Sigmoid colon (tissue), 7 donors: ENCODE measurements around the gene ITGA11. TPM values are rescaled to one million over a fixed set of nuclear protein-coding genes. Genes with fewer than 3 reads are reported as not detected.

Experiments used
- DNase-seq: peaks from one replicate; pipeline ENCODE4 v3.0.0-alpha.2; 2019
- H3K27ac ChIP-seq, 4 donors: fragments of 200-600 bp; sonication (generic); one replicate each; pipeline ENCODE4 v1.5.1; 2016 to 2019; ENCODE audit warnings: mild to moderate bottlenecking in 1 of 4
- H3K27me3 ChIP-seq, 3 donors: fragments of 200-600 bp; sonication (generic); one replicate each; pipeline ENCODE4 v1.5.1; 2019; ENCODE audit warnings: mild to moderate bottlenecking in 1 of 3
- H3K36me3 ChIP-seq, 4 donors: fragments of 200-600 bp; sonication (generic); one replicate each; pipeline ENCODE4 v1.5.1; 2016 to 2019
- H3K4me1 ChIP-seq, 4 donors: fragments of 200-600 bp; sonication (generic); one replicate each; pipeline ENCODE4 v1.5.1; 2017 to 2019
- H3K4me3 ChIP-seq, 4 donors: fragments of 200-600 bp; sonication (generic); one replicate each; pipeline ENCODE4 v1.5.1; 2017 to 2019; ENCODE audit warnings: mild to moderate bottlenecking in 2 of 4, moderate library complexity in 1 of 4
- H3K9me3 ChIP-seq, 4 donors: fragments of 200-600 bp in 3 of 4; sonication (generic) in 3 of 4; one replicate each; pipeline versions ENCODE4 v1.5.1 to v1.6.1; 2013 to 2019
- CTCF ChIP-seq, 4 experiments: fragments of 450-650 bp in 3 of 4; fragments of 200-600 bp in 1 of 4; IDR thresholded peaks; one replicate each; pipeline ENCODE4 v1.5.1; 2016 to 2019; ENCODE audit warnings: antibody characterized with exemption in 4 of 4, mild to moderate bottlenecking in 3 of 4, moderate library complexity in 2 of 4
- EP300 ChIP-seq, 4 donors: sonication (generic); formaldehyde crosslinking; IDR thresholded peaks; one replicate each; pipeline ENCODE4 v1.6.1; 2017; ENCODE audit warnings: antibody characterized with exemption in 4 of 4
- POLR2A ChIP-seq, 2 donors: fragments of 450-650 bp; IDR thresholded peaks; one replicate each; pipeline ENCODE4 v1.6.1; 2016; ENCODE audit warnings: antibody characterized with exemption in 2 of 2, mild to moderate bottlenecking in 2 of 2, moderate library complexity in 2 of 2
- POLR2AphosphoS5 ChIP-seq, 4 donors: sonication (generic); formaldehyde crosslinking; IDR thresholded peaks; one replicate each; pipeline ENCODE4 v1.6.1; 2017; ENCODE audit warnings: antibody characterized with exemption in 4 of 4
- WGBS, 2 donors: extraction: QIAGEN DNeasy Blood & Tissue Kit; methylation state at CpG; one replicate each; pipeline ENCODE4 v1.1.7; 2013; 5-methylcytosine and 5-hydroxymethylcytosine counted together
- intact Hi-C: fragments of 100-400 bp; cut with DNase I; formaldehyde crosslinking; loops from one replicate; pipeline ENCODE4 v1.15.1; 2023
- polyA plus RNA-seq, 3 donors: library from polyadenylated mRNA; stranded (reverse); fragments of 200-250 nt; gene quantifications; one replicate each; pipeline ENCODE4 v1.2.3, GENCODE V29; 2013
- total RNA-seq, 4 donors: library from RNA; depleted of rRNA; stranded (reverse); fragments of >200 nt; gene quantifications; one replicate each; pipeline ENCODE4 v1.1.0, GENCODE V29; 2016
- donor health status: healthy with polysubstance abuse.
- donor health status: Bipolar disorder and iron deficiency.
- donor health status: healthy.

ITGA11 gene
- total and polyA plus RNA-seq, 7 donors: 0.71 to 6.1 (median 1.2) TPM

- 39 to 63% methylated on average over 8 of the region's 8 CpGs for WGBS, 2 donors
These were observed 71.2 kb downstream of the ITGA11 start for GRCh38 chr15:68360721-68361120.

GRCh38 chr15:68356778-68357177 is 75.2 kb downstream of the ITGA11 start:
- no peak for DNase-seq
- intact Hi-C loops: no loop called here
- peaks cover 0 to 16% (median 11%) of the 10 kb centered on the region in 4 donors for H3K4me1 ChIP-seq
- H3K4me3 ChIP-seq: no peak overlapping the region
- H3K36me3 ChIP-seq: no peaks in the 10 kb centered on the region
- no peak for TF ChIP-seq POLR2AphosphoS5 (IDR thresholded peaks at IDR 0.05)
- no peak for TF ChIP-seq CTCF (IDR thresholded peaks at IDR 0.05)
- no peak for TF ChIP-seq EP300 (IDR thresholded peaks at IDR 0.05)
- no peak for TF ChIP-seq POLR2A (IDR thresholded peaks at IDR 0.05)
- no peaks in the 10 kb centered on the region for H3K27me3 ChIP-seq
- H3K9me3 ChIP-seq: peaks cover 0 to 6% (median 1%) of the 10 kb centered on the region in 4 donors
- WGBS, 2 donors: 90% methylated on average over 6 of the region's 6 CpGs
- no peak overlapping the region for H3K27ac ChIP-seq

More at GRCh38 chr15:68360721-68361120, 71.2 kb downstream of the ITGA11 start:
- Histone ChIP-seq H3K4me1 (peaks cover 0 to 27% (median 23%) of the 10 kb centered on the region in 4 donors), H3K27me3 (no peaks in the 10 kb centered on the region), H3K4me3 (no peak overlapping the region), H3K36me3 (no peaks in the 10 kb centered on the region), H3K27ac (no peak overlapping the region), H3K9me3 (peaks cover 0 to 6% (median 1%) of the 10 kb centered on the region in 4 donors)
- no peak for TF ChIP-seq CTCF (IDR thresholded peaks at IDR 0.05)
- intact Hi-C loops: no loop called here
- DNase-seq: no peak

GRCh38 chr15:68354923-68355322 is 77.0 kb downstream of the ITGA11 start:
- Histone ChIP-seq H3K9me3 (peaks cover 0 to 6% (median 1%) of the 10 kb centered on the region in 4 donors), H3K4me3 (no peak overlapping the region), H3K27ac (no peak overlapping the region), H3K36me3 (no peaks in the 10 kb centered on the region), H3K4me1 (peaks cover 0 to 18% (median 13%) of the 10 kb centered on the region in 4 donors), H3K27me3 (no peaks in the 10 kb centered on the region)
- no peak for DNase-seq
- TF ChIP-seq POLR2AphosphoS5 (IDR thresholded peaks at IDR 0.05): no peak
- no peak for TF ChIP-seq POLR2A (IDR thresholded peaks at IDR 0.05)
- no peak for TF ChIP-seq EP300 (IDR thresholded peaks at IDR 0.05)
- no peak for TF ChIP-seq CTCF (IDR thresholded peaks at IDR 0.05)
- 90 to 92% methylated on average over 4 of the region's 4 CpGs for WGBS, 2 donors
- intact Hi-C loops: no loop called here

- no peaks in the 10 kb centered on the region for H3K36me3 ChIP-seq
- 88 to 91% methylated on average over 2 of the region's 2 CpGs for WGBS, 2 donors
- peaks cover 0 to 6% (median 1%) of the 10 kb centered on the region in 4 donors for H3K9me3 ChIP-seq
- H3K27ac ChIP-seq: peak overlapping the region in 1 of 4 donors; percentile 90
- no peak overlapping the region for H3K4me3 ChIP-seq
- H3K27me3 ChIP-seq: no peaks in the 10 kb centered on the region
- no peak for DNase-seq
- intact Hi-C loops: no loop called here
- peaks cover 0 to 18% (median 13%) of the 10 kb centered on the region in 4 donors for H3K4me1 ChIP-seq
- TF ChIP-seq POLR2AphosphoS5 (IDR thresholded peaks at IDR 0.05): no peak
- TF ChIP-seq EP300 (IDR thresholded peaks at IDR 0.05): no peak
- TF ChIP-seq POLR2A (IDR thresholded peaks at IDR 0.05): no peak
- TF ChIP-seq CTCF (IDR thresholded peaks at IDR 0.05): no peak
These were observed 77.7 kb downstream of the ITGA11 start for GRCh38 chr15:68354268-68354667.
